Vagina (tissue), 2 donors: ENCODE results near the gene ITGAL.

Experiments
- CTCF ChIP-seq, 3 experiments: fragments of 450-650 bp in 2 of 3; fragments of 200-600 bp in 1 of 3; sonication (generic) in 1 of 3; IDR thresholded peaks; one replicate each; pipeline ENCODE4 v1.5.1; 2017 to 2019; ENCODE audit warnings: antibody characterized with exemption in 3 of 3, mild to moderate bottlenecking in 2 of 3, moderate library complexity in 2 of 3
- POLR2A ChIP-seq, 2 donors: fragments of 450-650 bp; IDR thresholded peaks; one replicate each; pipeline ENCODE4 v1.6.1; 2017; ENCODE audit warnings: antibody characterized with exemption in 2 of 2, mild to moderate bottlenecking in 2 of 2, moderate library complexity in 2 of 2
- POLR2AphosphoS5 ChIP-seq, 2 donors: sonication (generic); formaldehyde crosslinking; IDR thresholded peaks; one replicate each; pipeline ENCODE4 v1.9.0; 2017; ENCODE audit warnings: antibody characterized with exemption in 2 of 2, mild to moderate bottlenecking in 2 of 2, low read depth in 1 of 2; ENCODE audit not compliant: insufficient read depth in 1 of 2

GRCh38 chr16:30481381-30481780, 8.8 kb downstream of the ITGAL start:
- TF ChIP-seq POLR2A (IDR thresholded peaks at IDR 0.05) (no peak), CTCF (IDR thresholded peaks at IDR 0.05) (no peak), POLR2AphosphoS5 (IDR thresholded peaks at IDR 0.05; ENCODE audit: insufficient read depth in 1 of 2, low read depth in 1 of 2) (no peak)
